GM23248 (cell line): ENCODE data around the gene ARHGAP44. TPM values are rescaled to one million over a fixed set of nuclear protein-coding genes. Genes with fewer than 3 reads are reported as not detected.

Experiments
- DNase-seq: peaks from one replicate; pipeline ENCODE4 v3.0.0-alpha.2; 2015
- H2AFZ ChIP-seq: fragments of 200-600 bp; sonication (generic); 2 replicates; pipeline ENCODE4 v1.6.1; 2016; ENCODE audit warnings: antibody characterized with exemption
- H3F3A ChIP-seq: fragments of 200-600 bp; sonication (generic); 2 replicates; pipeline ENCODE4 v1.6.1; 2016; ENCODE audit warnings: mild to moderate bottlenecking, antibody characterized with exemption, mixed run types; ENCODE audit not compliant: insufficient read depth
- H3K27ac ChIP-seq: fragments of 200-600 bp; sonication (generic); 2 replicates; pipeline ENCODE4 v1.5.1; 2016; ENCODE audit warnings: mild to moderate bottlenecking
- H3K27me3 ChIP-seq: fragments of 200-600 bp; sonication (generic); replicated peaks from 2 replicates; pipeline ENCODE4 v1.6.1; 2016; ENCODE audit warnings: mild to moderate bottlenecking; ENCODE audit not compliant: insufficient read depth
- H3K36me3 ChIP-seq: fragments of 200-600 bp; sonication (generic); 2 replicates; pipeline ENCODE4 v1.6.1; 2016; ENCODE audit warnings: low read depth, mild to moderate bottlenecking
- H3K4me1 ChIP-seq: fragments of 200-600 bp; sonication (generic); 2 replicates; pipeline ENCODE4 v1.6.1; 2016; ENCODE audit warnings: mild to moderate bottlenecking; ENCODE audit not compliant: insufficient read depth
- H3K4me2 ChIP-seq: fragments of 200-600 bp; sonication (generic); one replicate; pipeline ENCODE4 v1.6.1; 2016; ENCODE audit warnings: mild to moderate bottlenecking; ENCODE audit not compliant: unreplicated experiment
- H3K4me3 ChIP-seq: fragments of 200-600 bp; sonication (generic); 2 replicates; pipeline ENCODE4 v1.5.1; 2016; ENCODE audit warnings: mild to moderate bottlenecking
- H3K79me2 ChIP-seq: fragments of 200-600 bp; sonication (generic); 2 replicates; pipeline ENCODE4 v1.6.1; 2016; ENCODE audit warnings: mild to moderate bottlenecking; ENCODE audit not compliant: insufficient read depth
- H3K9ac ChIP-seq: fragments of 200-600 bp; sonication (generic); 2 replicates; pipeline ENCODE4 v1.6.1; 2016; ENCODE audit warnings: mild to moderate bottlenecking
- H3K9me2 ChIP-seq: fragments of 200-600 bp; sonication (generic); 2 replicates; pipeline ENCODE4 v1.6.1; 2016; ENCODE audit warnings: mixed run types, mild to moderate bottlenecking, moderate library complexity; ENCODE audit not compliant: insufficient read depth
- H3K9me3 ChIP-seq: fragments of 200-600 bp; sonication (generic); one replicate; pipeline ENCODE4 v1.6.1; 2017; ENCODE audit warnings: low read depth
- H4K20me1 ChIP-seq: fragments of 200-600 bp; sonication (generic); 2 replicates; pipeline ENCODE4 v1.6.0; 2016; ENCODE audit not compliant: insufficient read depth
- EZH2 ChIP-seq: fragments of 200-600 bp; sonication (generic); IDR thresholded peaks from 2 replicates; pipeline ENCODE4 v1.6.1; 2018; ENCODE audit warnings: antibody characterized with exemption, mild to moderate bottlenecking; ENCODE audit not compliant: insufficient read depth, poor library complexity, severe bottlenecking
- EZH2phosphoT487 ChIP-seq: fragments of 200-600 bp; sonication (generic); IDR thresholded peaks from 2 replicates; pipeline ENCODE4 v1.6.1; 2018; ENCODE audit warnings: antibody characterized with exemption, moderate library complexity, mild to moderate bottlenecking, low read depth; ENCODE audit not compliant: insufficient read depth
- WGBS, 2 experiments: methylation state at CpG; one replicate each; pipeline ENCODE4 v1.1.6; 2015 to 2017; ENCODE audit warnings: low lambda C conversion rate in 2 of 2, low coverage in 1 of 2; ENCODE audit errors: missing lambda C conversion rate in 2 of 2; 5-methylcytosine and 5-hydroxymethylcytosine counted together
- in situ Hi-C: fragments of 300-500 bp; cut with MboI; formaldehyde crosslinking; loops from 2 replicates; pipeline ENCODE4 v1.15.0; 2020
- microRNA counts: library from miRNA; unstranded; fragments of <30 nt; microRNA quantifications from one replicate; lab custom pipeline; 2016
- microRNA-seq: library from miRNA; unstranded; fragments of <30 nt; microRNA quantifications from one replicate; pipeline ENCODE4, GENCODE V29; 2016; ENCODE audit warnings: borderline number of aligned reads
- polyA plus RNA-seq: library from polyadenylated mRNA; unstranded; fragments of >200 nt; fragmentation: Nextera tagmentation; extraction: Ambion mirVana; gene quantifications from 2 replicates; pipeline ENCODE4 v1.2.1, GENCODE V29; 2016
- small RNA-seq: library from RNA; depleted of rRNA; stranded (forward); fragments of <200 nt; gene quantifications from one replicate; pipeline ENCODE3, GENCODE V24; 2014; ENCODE audit warnings: low read depth, low replicate concordance
- total RNA-seq: library from RNA; depleted of rRNA; stranded (reverse); fragments of >200 nt; shearing (Covaris generic); gene quantifications from 2 replicates; pipeline ENCODE4 v1.2.3, GENCODE V29; 2014; rRNA removed

The ARHGAP44 gene
- total and polyA plus RNA-seq, 2 experiments from 2014 or later, result 0.11 to 0.33 TPM

- Histone ChIP-seq H3K36me3 (no peaks in the 10 kb centered on the region), H3F3A (no peaks in the 10 kb centered on the region), H3K4me2 (no peak overlapping the region), H3K9me3 (no peaks in the 10 kb centered on the region), H4K20me1 (no peaks in the 10 kb centered on the region), H3K4me1 (no peaks in the 10 kb centered on the region), H2AFZ (no peak overlapping the region), H3K4me3 (no peak overlapping the region), H3K79me2 (no peaks in the 10 kb centered on the region), H3K27ac (no peak overlapping the region), H3K27me3 (no peaks in the 10 kb centered on the region), H3K9me2 (no peaks in the 10 kb centered on the region), H3K9ac (no peak overlapping the region)
- no peak for TF ChIP-seq EZH2
- TF ChIP-seq EZH2phosphoT487, result no peak
- WGBS, 2 experiments, result 71 to 87% methylated on average over 1 of the region's 1 CpG
- DNase-seq, result no peak
- in situ Hi-C loops, result loop anchor here (25.0 kb wide), 2 partner anchors 552 to 1902 kb away; no protein-coding TSS in a partner anchor
Measured at GRCh38 chr17:13035420-13035819, 246.1 kb downstream of the ARHGAP44 start.

- Histone ChIP-seq H3K36me3 (no peaks in the 10 kb centered on the region), H3K79me2 (no peaks in the 10 kb centered on the region), H4K20me1 (no peaks in the 10 kb centered on the region), H3K27me3 (no peaks in the 10 kb centered on the region), H3K9me2 (no peaks in the 10 kb centered on the region), H3K4me2 (no peak overlapping the region), H3K4me1 (peaks cover 9% of the 10 kb centered on the region; the same call in 1 of the 2 replicates), H2AFZ (no peak overlapping the region), H3K9me3 (no peaks in the 10 kb centered on the region), H3F3A (no peaks in the 10 kb centered on the region), H3K27ac (no peak overlapping the region), H3K9ac (no peak overlapping the region), H3K4me3 (no peak overlapping the region)
- TF ChIP-seq EZH2phosphoT487 (no peak), EZH2 (no peak)
- in situ Hi-C loops, result loop anchor here (25.0 kb wide), 2 partner anchors 551 to 1901 kb away; no protein-coding TSS in a partner anchor
- DNase-seq, result peak; percentile 20
Measured at GRCh38 chr17:13036751-13037150, 247.5 kb downstream of the ARHGAP44 start.

- Histone ChIP-seq H3F3A (no peaks in the 10 kb centered on the region), H3K9me3 (no peaks in the 10 kb centered on the region), H4K20me1 (no peaks in the 10 kb centered on the region), H3K27ac (no peak overlapping the region), H2AFZ (no peak overlapping the region), H3K36me3 (no peaks in the 10 kb centered on the region), H3K9me2 (no peaks in the 10 kb centered on the region), H3K4me1 (peaks cover 10% of the 10 kb centered on the region; the same call in 1 of the 2 replicates), H3K4me2 (no peak overlapping the region), H3K9ac (no peak overlapping the region), H3K27me3 (no peaks in the 10 kb centered on the region), H3K4me3 (no peak overlapping the region), H3K79me2 (no peaks in the 10 kb centered on the region)
- 79 to 81% methylated on average over 4 of the region's 4 CpGs for WGBS, 2 experiments
- TF ChIP-seq EZH2 (no peak), EZH2phosphoT487 (no peak)
- in situ Hi-C loops, result loop anchor here (25.0 kb wide), 2 partner anchors 548 to 1898 kb away; no protein-coding TSS in a partner anchor
- DNase-seq, result no peak
Measured at GRCh38 chr17:13038931-13039665, 249.8 kb downstream of the ARHGAP44 start.

MicroRNAs within 50 kb of the gene (microRNA counts, 767-probe panel; counts per million panel counts)
- microRNA hsa-miR-1269b (lab: Ali Mortazavi, UCI), result 447 counts per million, percentile 86 among the panel's probes with 10 or more counts

Small RNAs within 50 kb of the gene (microRNA-seq; reads per million reads assigned to microRNA genes)
- gene MIR1269B, result not detected

Small RNAs within 50 kb of the gene (small RNA-seq; reads per million reads assigned to genes)
- not detected for gene MIR1269B

Other genes starting within 250 kb of the ARHGAP44 start
- under 0.01 TPM in 2 replicates for gene MYOCD, start 123.6 kb upstream of the ARHGAP44 start, total RNA-seq
- 0.09 TPM in 1 of 2 replicates, not detected in the other for gene MYOCD, start 123.6 kb upstream of the ARHGAP44 start, polyA plus RNA-seq
- gene ELAC2, start 228.5 kb downstream of the ARHGAP44 start, total RNA-seq, result 54.8 and 66.5 TPM in 2 replicates
- 42.2 and 44.3 TPM in 2 replicates for gene ELAC2, start 228.5 kb downstream of the ARHGAP44 start, polyA plus RNA-seq